ENCODE measurements around the gene GABRR3. TPM values are rescaled to one million over a fixed set of nuclear protein-coding genes. Genes with fewer than 3 reads are reported as not detected.

Gene GABRR3
- polyA plus RNA-seq, 1 of the 3 experiments (the other 2 are of a cell fraction) = not detected

- Histone ChIP-seq H2AFZ (ENCODE audit: low read depth) (no peak overlapping the region), H3K4me2 (no peak overlapping the region), H3K4me1 (ENCODE audit: control insufficient read depth in 1 of 2, insufficient read depth in 2 of 2, low read depth in 1 of 2, low read length in 1 of 2) (no peaks in the 10 kb centered on the region), H3K36me3 (replicated peaks in 1 of 2; ENCODE audit: control insufficient read depth in 1 of 2, insufficient read depth in 2 of 2, low read length in 1 of 2) (no peaks in the 10 kb centered on the region), H4K20me1 (ENCODE audit: insufficient read depth) (no peaks in the 10 kb centered on the region), H3K4me3 (ENCODE audit: low read depth in 2 of 2, low read length in 1 of 2) (no peak overlapping the region), H3K9ac (no peak overlapping the region), H3K79me2 (ENCODE audit: insufficient read depth) (no peaks in the 10 kb centered on the region), H3F3A (replicated peaks; ENCODE audit: insufficient read depth) (no peaks in the 10 kb centered on the region), H3K27me3 (ENCODE audit: insufficient read depth) (peaks cover 9% of the 10 kb centered on the region; the same call in 1 of the 2 replicates), H3K27ac (ENCODE audit: low read depth in 2 of 2, low read length in 1 of 2) (no peak overlapping the region), H3K9me3 (no peaks in the 10 kb centered on the region), H3K9me2 (no peaks in the 10 kb centered on the region)
- POLR2A ChIA-PET = no interaction called here
- CTCF ChIA-PET = interaction anchor here (0.6 to 9.5 kb wide), 5 partner anchors 13 to 308 kb away, joined by 3 to 128 read pairs (median 3); partner anchors contain the start of gene CRYBG3
- WGBS (ENCODE audit: low lambda C conversion rate) = 17% methylated on average over 1 of the region's 1 CpG
- DNase-seq = no peak
- TF ChIP-seq RFX5 (IDR thresholded peaks at IDR 0.05; ENCODE audit: low read length) (no peak), FOXJ3 (CRISPR knock-in tag; IDR thresholded peaks at IDR 0.05) (no peak), TCF12 (IDR thresholded peaks at IDR 0.05) (no peak), GABPA (IDR thresholded peaks at IDR 0.05; ENCODE audit: low read depth) (no peak), NRF1 (IDR thresholded peaks at IDR 0.05; ENCODE audit: low read depth, low read length) (no peak), CHD2 (IDR thresholded peaks at IDR 0.05; ENCODE audit: low read length, partially characterized antibody) (no peak)
Measured at GRCh38 chr3:98027085-98027446, 8.0 kb downstream of the GABRR3 start.

DNA sequence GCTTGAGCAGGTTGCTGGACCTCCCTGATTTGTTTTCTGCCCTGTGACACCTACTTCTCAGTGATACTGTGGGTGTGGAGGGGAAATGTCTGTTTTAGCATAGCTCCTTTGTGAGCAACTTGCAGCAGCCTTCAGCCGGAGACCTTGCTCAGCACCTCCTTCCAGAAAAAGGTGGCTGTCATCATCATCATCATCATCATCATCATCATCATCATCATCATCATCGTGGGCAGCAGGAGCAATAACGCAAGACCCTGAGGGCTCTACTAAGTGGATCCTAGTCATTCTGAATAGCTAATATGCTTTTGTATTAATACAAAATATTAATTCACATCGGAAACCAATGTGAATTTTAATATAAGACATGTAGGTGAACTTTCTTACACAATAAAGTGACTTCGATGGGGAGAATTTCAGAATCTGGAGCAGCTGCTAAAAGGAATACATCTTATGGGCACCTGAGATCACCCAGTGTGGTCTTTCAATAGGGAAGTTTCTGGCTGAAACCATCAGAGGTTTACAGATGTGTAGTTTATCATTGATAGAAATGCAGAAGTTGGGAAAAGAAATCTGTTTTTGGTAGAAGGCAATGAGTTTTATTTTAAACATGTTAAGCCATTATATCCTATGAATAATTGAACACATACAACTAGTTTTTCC, 8.6 kb downstream of the GABRR3 start:
- ChIA-PET POLR2A (no interaction called here), CTCF (interaction anchor here (0.6 to 9.5 kb wide), 5 partner anchors 13 to 307 kb away, joined by 3 to 128 read pairs (median 3); partner anchors contain the start of gene CRYBG3)
- H3K79me2 ChIP-seq (ENCODE audit: insufficient read depth) = no peaks in the 10 kb centered on the region
- H3K4me1 ChIP-seq (ENCODE audit: control insufficient read depth in 1 of 2, insufficient read depth in 2 of 2, low read depth in 1 of 2, low read length in 1 of 2) = no peaks in the 10 kb centered on the region
- H3K36me3 ChIP-seq (replicated peaks in 1 of 2; ENCODE audit: control insufficient read depth in 1 of 2, insufficient read depth in 2 of 2, low read length in 1 of 2) = no peaks in the 10 kb centered on the region
- H2AFZ ChIP-seq (ENCODE audit: low read depth) = no peak overlapping the region
- H3K9ac ChIP-seq = no peak overlapping the region
- no peaks in the 10 kb centered on the region for H4K20me1 ChIP-seq (ENCODE audit: insufficient read depth)
- WGBS (ENCODE audit: low lambda C conversion rate) = 64% methylated on average over 5 of the region's 5 CpGs
- H3F3A ChIP-seq (replicated peaks; ENCODE audit: insufficient read depth) = no peaks in the 10 kb centered on the region
- no peak overlapping the region for H3K4me3 ChIP-seq (ENCODE audit: low read depth in 2 of 2, low read length in 1 of 2)
- H3K27me3 ChIP-seq (ENCODE audit: insufficient read depth) = peaks cover 9% of the 10 kb centered on the region; the same call in 1 of the 2 replicates
- DNase-seq = no peak
- no peaks in the 10 kb centered on the region for H3K9me3 ChIP-seq
- H3K27ac ChIP-seq (ENCODE audit: low read depth in 2 of 2, low read length in 1 of 2) = no peak overlapping the region
- TF ChIP-seq CTCF (IDR thresholded peaks at IDR 0.05) (no peak), FOXJ3 (CRISPR knock-in tag; IDR thresholded peaks at IDR 0.05) (no peak), USF2 (IDR thresholded peaks at IDR 0.05; ENCODE audit: borderline replicate concordance, low read depth, low read length) (no peak)
- TF ChIP-seq, protein P1, sequence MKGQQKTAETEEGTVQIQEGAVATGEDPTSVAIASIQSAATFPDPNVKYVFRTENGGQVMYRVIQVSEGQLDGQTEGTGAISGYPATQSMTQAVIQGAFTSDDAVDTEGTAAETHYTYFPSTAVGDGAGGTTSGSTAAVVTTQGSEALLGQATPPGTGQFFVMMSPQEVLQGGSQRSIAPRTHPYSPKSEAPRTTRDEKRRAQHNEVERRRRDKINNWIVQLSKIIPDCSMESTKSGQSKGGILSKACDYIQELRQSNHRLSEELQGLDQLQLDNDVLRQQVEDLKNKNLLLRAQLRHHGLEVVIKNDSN (IDR thresholded peaks at IDR 0.05; ENCODE audit: borderline replicate concordance, low read depth) = no peak
- TF ChIP-seq, protein P2, sequence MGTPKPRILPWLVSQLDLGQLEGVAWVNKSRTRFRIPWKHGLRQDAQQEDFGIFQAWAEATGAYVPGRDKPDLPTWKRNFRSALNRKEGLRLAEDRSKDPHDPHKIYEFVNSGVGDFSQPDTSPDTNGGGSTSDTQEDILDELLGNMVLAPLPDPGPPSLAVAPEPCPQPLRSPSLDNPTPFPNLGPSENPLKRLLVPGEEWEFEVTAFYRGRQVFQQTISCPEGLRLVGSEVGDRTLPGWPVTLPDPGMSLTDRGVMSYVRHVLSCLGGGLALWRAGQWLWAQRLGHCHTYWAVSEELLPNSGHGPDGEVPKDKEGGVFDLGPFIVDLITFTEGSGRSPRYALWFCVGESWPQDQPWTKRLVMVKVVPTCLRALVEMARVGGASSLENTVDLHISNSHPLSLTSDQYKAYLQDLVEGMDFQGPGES (IDR thresholded peaks at IDR 0.05; ENCODE audit: low read depth, low read length) = no peak
- no peak overlapping the region for H3K4me2 ChIP-seq
- H3K9me2 ChIP-seq = no peaks in the 10 kb centered on the region
